ENCODE data around the gene CCT6B.

The CCT6B gene

GRCh38 chr17:34886831-34887230, 74.4 kb downstream of the CCT6B start:
- DNase-seq: no peak
- Mint-ChIP-seq H3K4me3 (no peak overlapping the region), H3K27ac (no peak overlapping the region), H3K9me3 (no peaks in the 10 kb centered on the region), H3K36me3 (no peaks in the 10 kb centered on the region), H3K4me1 (no peaks in the 10 kb centered on the region), H3K27me3 (peaks cover 52% of the 10 kb centered on the region)
- CTCF ChIA-PET: no interaction called here

- DNase-seq: no peak
- no peak overlapping the region for H3K4me3 Mint-ChIP-seq
- CTCF ChIA-PET: no interaction called here
- peaks cover 56% of the 10 kb centered on the region for H3K27me3 Mint-ChIP-seq
- H3K9me3 Mint-ChIP-seq: no peaks in the 10 kb centered on the region
- H3K36me3 Mint-ChIP-seq: no peaks in the 10 kb centered on the region
- H3K4me1 Mint-ChIP-seq: no peaks in the 10 kb centered on the region
- H3K27ac Mint-ChIP-seq: no peak overlapping the region
These were observed 76.2 kb downstream of the CCT6B start for GRCh38 chr17:34885076-34885475.

GRCh38 chr17:34884597-34884996, 76.7 kb downstream of the CCT6B start:
- CTCF ChIA-PET: no interaction called here
- H3K4me3 Mint-ChIP-seq: no peak overlapping the region
- H3K36me3 Mint-ChIP-seq: no peaks in the 10 kb centered on the region
- H3K27ac Mint-ChIP-seq: no peak overlapping the region
- no peaks in the 10 kb centered on the region for H3K4me1 Mint-ChIP-seq
- no peak for DNase-seq
- no peaks in the 10 kb centered on the region for H3K9me3 Mint-ChIP-seq
- peaks cover 55% of the 10 kb centered on the region for H3K27me3 Mint-ChIP-seq

GRCh38 chr17:34883106-34884000, 77.9 kb downstream of the CCT6B start:
- no peaks in the 10 kb centered on the region for H3K4me1 Mint-ChIP-seq
- CTCF ChIA-PET: no interaction called here
- H3K4me3 Mint-ChIP-seq: no peak overlapping the region
- H3K9me3 Mint-ChIP-seq: no peaks in the 10 kb centered on the region
- H3K27ac Mint-ChIP-seq: no peak overlapping the region
- no peaks in the 10 kb centered on the region for H3K36me3 Mint-ChIP-seq
- no peak for DNase-seq
- peaks cover 54% of the 10 kb centered on the region for H3K27me3 Mint-ChIP-seq

GRCh38 chr17:34879146-34879545, 82.1 kb downstream of the CCT6B start:
- Mint-ChIP-seq H3K4me3 (no peak overlapping the region), H3K4me1 (no peaks in the 10 kb centered on the region), H3K27ac (no peak overlapping the region), H3K9me3 (no peaks in the 10 kb centered on the region), H3K36me3 (no peaks in the 10 kb centered on the region), H3K27me3 (peaks cover 32% of the 10 kb centered on the region)
- CTCF ChIA-PET: no interaction called here
- no peak for DNase-seq

All from activated naive CD4-positive, alpha-beta T cell treated with anti-CD3 and anti-CD28 coated beads, Interleukin-2, amount 10 ng/mL, durations not matched to agents 7 days and 5 days (primary cell).